Heart left ventricle (tissue), 16 donors: ENCODE measurements around the gene FASN. TPM values are rescaled to one million over a fixed set of nuclear protein-coding genes. Genes with fewer than 3 reads are reported as not detected.
A peak's percentile ranks its signal among the peaks of the same experiment; 100 is the strongest.

ENCODE experiments used
- ATAC-seq, 4 donors: fragments of 200-7000 bp; cut with Tn5 transposase; one replicate each; pipeline ENCODE4 v1.9.1; 2020 to 2022; ENCODE audit warnings: moderate library complexity in 4 of 4, mild to moderate bottlenecking in 3 of 4, moderate number of reproducible peaks in 1 of 4
- DNase-seq, 5 donors: peaks; one replicate each; pipeline ENCODE4 v3.0.0-alpha.2; 2020
- H3K27ac ChIP-seq, 12 donors: fragments of 200-600 bp; sonication (generic) in 4 of 12; one replicate each; pipeline versions ENCODE4 v1.5.0 to v1.8.0; 2016 to 2022; ENCODE audit warnings: mild to moderate bottlenecking in 2 of 12
- H3K27me3 ChIP-seq, 9 donors: fragments of 200-600 bp; sonication (generic) in 2 of 9; one replicate each; pipeline versions ENCODE4 v1.5.1 to v1.8.0; 2016 to 2022; ENCODE audit warnings: mild to moderate bottlenecking in 3 of 9
- H3K36me3 ChIP-seq, 9 donors: fragments of 200-600 bp; sonication (generic) in 2 of 9; one replicate each; pipeline versions ENCODE4 v1.5.0 to v1.8.0; 2018 to 2022; ENCODE audit warnings: mild to moderate bottlenecking in 2 of 9
- H3K4me1 ChIP-seq, 12 donors: fragments of 200-600 bp; sonication (generic) in 4 of 12; one replicate each; pipeline versions ENCODE4 v1.5.0 to v1.8.0; 2016 to 2022; ENCODE audit warnings: mild to moderate bottlenecking in 3 of 12
- H3K4me3 ChIP-seq, 12 donors: fragments of 200-600 bp; sonication (generic) in 4 of 12; one replicate each; pipeline versions ENCODE4 v1.5.0 to v1.8.0; 2017 to 2022; ENCODE audit warnings: mild to moderate bottlenecking in 9 of 12, moderate library complexity in 4 of 12
- H3K9me3 ChIP-seq, 12 donors: fragments of 200-600 bp; sonication (generic) in 4 of 12; one replicate each; pipeline versions ENCODE4 v1.5.0 to v1.8.0; 2016 to 2022; ENCODE audit warnings: mild to moderate bottlenecking in 1 of 12
- POLR2A ChIP-seq, 2 donors: fragments of 450-650 bp; IDR thresholded peaks; one replicate each; pipeline ENCODE4 v1.6.1; 2017; ENCODE audit warnings: antibody characterized with exemption in 2 of 2, mild to moderate bottlenecking in 2 of 2, moderate library complexity in 2 of 2
- WGBS, 4 donors: extraction: QIAGEN DNeasy Blood & Tissue Kit in 2 of 4; methylation state at CpG; one replicate each; pipeline versions ENCODE4 v1.1.5 to v1.1.7; 2013 to 2018; 5-methylcytosine and 5-hydroxymethylcytosine counted together
- intact Hi-C, 10 donors: fragments of 100-400 bp; cut with DNase I; formaldehyde crosslinking; loops; one replicate each; pipeline versions ENCODE4 v1.11.1 to v1.14.2; 2022
- polyA plus RNA-seq, 2 donors: library from polyadenylated mRNA; stranded (reverse); fragments of 200-250 nt; gene quantifications; one replicate each; pipeline ENCODE4 v1.2.3, GENCODE V29; 2013
- total RNA-seq, 9 donors: library from RNA; depleted of rRNA in 2 of 9; stranded (reverse); fragments of >200 nt in 2 of 9; fragmentation: NEBNext Ultra II Directional in 3 of 9; extraction: Animal tissue kit (Norgen Biotek cat#: 25700) in 3 of 9; gene quantifications; one replicate each; pipeline versions ENCODE4 v1.1.0 to v1.2.4, GENCODE V29; 2016 to 2023
- TF ChIP-seq, protein P1 (sequence below), 12 donors: fragments of 200-600 bp; sonication (generic) in 4 of 12; IDR thresholded peaks; one replicate each; pipeline versions ENCODE4 v1.5.0 to v1.8.0; 2018 to 2022; ENCODE audit warnings: antibody characterized with exemption in 12 of 12, mild to moderate bottlenecking in 5 of 12
- donor health status: ischemic (EF 13 %, LVEDD 7.1; RV severe dilation, severe dysfunction).
- donor health status: healthy with polysubstance abuse.
- donor health status: DM: no; HTN: yes; CAD: no.
- donor health status: DM: no; HTN: no; CAD: no.
- donor health status: ischemic (EF 25% LVEDD 6.9; RV normal size, moderate dysfunction).
- donor health status: ischemic (EF 25% LVEDD 5.7; RV mildly dilated, moderate dysfunction).
- donor health status: healthy.
- donor health status: DM: yes; HTN: yes; CAD: no.
- donor health status: ischemic (EF 35%, LVEDD 5.7; RV mildly dilated, moderate dysfunction).
- donor health status: nonischemic (EF 11% LVEDD 7.7; RV severe dilation, severe dysfunction).
- donor health status: DM: yes; HTN: yes; CAD: no.
- donor health status: PGD.
- donor health status: ischemic (EF 29% LVEDD 5.4; RV normal size, mild dysfunction).
- donor health status: nonischemic (EF 23%, LVEDD 6.1; RV moderate dilation, normal function).

FASN gene
- total and polyA plus RNA-seq, 11 donors, result 6.9 to 103 (median 18.9) TPM

DNA sequence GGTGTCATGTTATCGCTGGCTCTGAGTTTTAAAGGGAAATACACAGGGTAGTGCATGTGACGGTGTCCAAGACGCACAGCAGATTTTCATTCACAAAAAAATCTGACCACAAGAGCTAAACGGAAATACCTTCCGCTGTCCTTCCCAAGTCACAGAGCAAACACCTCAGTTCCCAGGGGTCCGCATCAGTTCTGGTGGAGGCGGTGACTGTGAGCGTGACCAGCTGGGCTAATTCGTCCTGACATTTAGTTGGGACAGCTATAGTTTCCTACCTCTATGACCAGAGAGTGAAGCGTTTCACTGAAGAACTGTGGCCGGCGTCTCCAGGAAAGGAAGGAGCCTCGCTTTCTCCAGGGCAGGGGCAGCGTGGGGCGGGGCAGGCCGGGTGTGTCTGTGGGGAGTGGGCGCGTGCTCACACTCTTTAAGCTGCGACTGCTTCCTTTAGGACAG is 10.5 kb upstream of the FASN start:
- no peak for DNase-seq
- H3K27me3 ChIP-seq, result no peaks in the 10 kb centered on the region
- H3K9me3 ChIP-seq, result no peaks in the 10 kb centered on the region
- H3K36me3 ChIP-seq, result peaks cover 0 to 15% (median 0%) of the 10 kb centered on the region in 9 donors
- peaks cover 0 to 29% (median 18%) of the 10 kb centered on the region in 12 donors for H3K4me1 ChIP-seq
- TF ChIP-seq, protein P1, sequence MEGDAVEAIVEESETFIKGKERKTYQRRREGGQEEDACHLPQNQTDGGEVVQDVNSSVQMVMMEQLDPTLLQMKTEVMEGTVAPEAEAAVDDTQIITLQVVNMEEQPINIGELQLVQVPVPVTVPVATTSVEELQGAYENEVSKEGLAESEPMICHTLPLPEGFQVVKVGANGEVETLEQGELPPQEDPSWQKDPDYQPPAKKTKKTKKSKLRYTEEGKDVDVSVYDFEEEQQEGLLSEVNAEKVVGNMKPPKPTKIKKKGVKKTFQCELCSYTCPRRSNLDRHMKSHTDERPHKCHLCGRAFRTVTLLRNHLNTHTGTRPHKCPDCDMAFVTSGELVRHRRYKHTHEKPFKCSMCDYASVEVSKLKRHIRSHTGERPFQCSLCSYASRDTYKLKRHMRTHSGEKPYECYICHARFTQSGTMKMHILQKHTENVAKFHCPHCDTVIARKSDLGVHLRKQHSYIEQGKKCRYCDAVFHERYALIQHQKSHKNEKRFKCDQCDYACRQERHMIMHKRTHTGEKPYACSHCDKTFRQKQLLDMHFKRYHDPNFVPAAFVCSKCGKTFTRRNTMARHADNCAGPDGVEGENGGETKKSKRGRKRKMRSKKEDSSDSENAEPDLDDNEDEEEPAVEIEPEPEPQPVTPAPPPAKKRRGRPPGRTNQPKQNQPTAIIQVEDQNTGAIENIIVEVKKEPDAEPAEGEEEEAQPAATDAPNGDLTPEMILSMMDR (IDR thresholded peaks at IDR 0.05), result no peak
- TF ChIP-seq POLR2A (IDR thresholded peaks at IDR 0.05), result no peak
- no peak overlapping the region for H3K4me3 ChIP-seq
- intact Hi-C loops, result loop anchor here in 1 of 10 donors (10.0 kb wide), 1 partner anchor 74 kb away; the partner anchor contains the start of genes DCXR and RAC3
- ATAC-seq, result no peak
- no peak overlapping the region for H3K27ac ChIP-seq
- WGBS, 4 donors, result 77 to 87% (median 83%) methylated on average over 19 of the region's 19 CpGs

DNA sequence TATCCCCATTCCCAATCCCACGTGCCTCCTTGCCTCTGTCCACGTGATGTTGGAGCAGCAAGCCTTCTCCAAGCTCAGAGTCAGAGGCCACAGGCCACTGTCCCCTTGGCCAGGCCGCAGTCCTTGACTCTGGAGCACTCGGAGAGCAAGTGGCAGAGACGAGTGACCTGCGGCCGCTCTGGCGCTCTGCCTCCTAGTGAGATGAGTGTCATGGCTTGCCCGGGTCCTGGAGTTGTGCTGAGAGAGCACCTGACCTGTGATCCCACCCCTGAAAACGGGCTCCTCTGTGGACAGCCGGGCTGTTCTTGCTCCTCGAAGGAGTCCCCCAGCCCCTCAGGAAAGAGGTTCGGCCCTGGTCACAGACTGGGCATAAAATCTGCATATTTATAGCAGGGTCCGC is 10.0 kb upstream of the FASN start:
- Histone ChIP-seq H3K4me3 (no peak overlapping the region), H3K4me1 (peaks cover 0 to 30% (median 19%) of the 10 kb centered on the region in 12 donors), H3K36me3 (peaks cover 0 to 10% (median 0%) of the 10 kb centered on the region in 9 donors), H3K27me3 (no peaks in the 10 kb centered on the region), H3K27ac (no peak overlapping the region), H3K9me3 (no peaks in the 10 kb centered on the region)
- DNase-seq (no peak), ATAC-seq (no peak)
- TF ChIP-seq, protein P1 (IDR thresholded peaks at IDR 0.05), result no peak
- TF ChIP-seq POLR2A (IDR thresholded peaks at IDR 0.05), result no peak
- 73 to 87% (median 84%) methylated on average over 11 to 14 of the region's 14 CpGs for WGBS, 4 donors
- intact Hi-C loops, result loop anchor here in 1 of 10 donors (10.0 kb wide), 1 partner anchor 73 kb away; the partner anchor contains the start of genes DCXR and RAC3

DNA sequence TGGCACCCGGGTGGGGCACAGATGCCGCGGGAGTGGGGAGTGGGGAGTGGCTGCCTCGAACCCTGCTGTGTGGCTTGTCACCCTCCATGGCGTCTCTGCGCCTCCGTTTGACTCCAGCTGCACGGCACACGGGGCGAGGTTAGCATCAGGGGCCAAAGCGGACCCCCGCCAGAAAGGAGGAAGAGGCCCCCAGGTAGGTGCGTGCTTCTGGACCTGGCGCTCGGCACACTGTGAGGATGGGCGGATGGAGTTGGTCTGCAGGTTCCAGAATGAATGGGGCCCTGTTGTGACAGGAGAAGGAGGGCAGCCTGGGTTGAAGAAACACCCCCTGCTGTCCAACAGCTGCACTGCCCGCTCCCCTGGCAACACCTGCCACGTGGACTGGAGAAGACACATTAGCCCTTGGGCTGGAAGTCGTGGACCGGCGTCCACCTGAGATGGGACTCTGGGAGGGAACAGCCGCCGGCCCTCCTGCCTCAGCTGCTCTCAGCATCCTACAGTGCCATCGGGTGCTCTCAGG is 9.4 kb upstream of the FASN start:
- DNase-seq (peak in 1 of 5 donors; percentile 16), ATAC-seq (no peak)
- no peaks in the 10 kb centered on the region for H3K9me3 ChIP-seq
- no peak overlapping the region for H3K27ac ChIP-seq
- TF ChIP-seq POLR2A (IDR thresholded peaks at IDR 0.05), result no peak
- TF ChIP-seq, protein P1 (IDR thresholded peaks at IDR 0.05), result peak in 2 of 12 donors; percentile 16 to 24
- intact Hi-C loops, result loop anchor here in 1 of 10 donors (10.0 kb wide), 1 partner anchor 73 kb away; the partner anchor contains the start of genes DCXR and RAC3
- peaks cover 0 to 5% (median 0%) of the 10 kb centered on the region in 9 donors for H3K36me3 ChIP-seq
- H3K27me3 ChIP-seq, result no peaks in the 10 kb centered on the region
- H3K4me1 ChIP-seq, result peaks cover 0 to 30% (median 20%) of the 10 kb centered on the region in 12 donors
- WGBS, 4 donors, result 88 to 91% (median 90%) methylated on average over 18 to 24 of the region's 24 CpGs
- H3K4me3 ChIP-seq, result no peak overlapping the region

DNA sequence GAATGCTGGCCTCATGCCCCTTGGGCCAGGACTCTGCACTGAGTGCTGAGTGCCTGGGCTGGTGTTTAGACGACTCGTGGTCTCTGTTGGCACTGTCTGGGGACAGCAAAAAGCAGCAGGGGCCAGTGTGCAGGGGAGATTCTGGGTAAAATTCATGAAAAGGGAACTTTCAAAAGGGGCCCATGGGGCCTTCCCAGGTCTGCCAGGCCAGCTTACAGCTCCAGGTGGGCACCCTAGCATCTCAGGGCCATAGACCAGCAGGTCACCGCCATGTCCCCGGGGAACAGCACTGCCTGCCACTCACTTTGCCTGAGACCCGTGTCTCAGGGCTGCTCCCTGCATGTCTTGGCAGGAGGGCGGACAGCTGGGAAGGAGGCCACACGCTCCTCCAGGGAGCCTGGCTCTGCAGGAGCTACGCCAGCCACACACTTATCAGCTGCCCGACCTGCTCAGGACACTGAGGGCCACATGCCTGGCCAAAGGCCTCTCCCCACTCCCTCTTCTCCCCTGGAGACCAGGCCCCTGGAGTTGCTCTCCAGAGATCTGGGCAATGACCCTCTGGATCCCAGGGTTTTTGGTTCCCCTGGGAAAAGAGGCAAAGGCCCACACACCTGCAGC is 8.8 kb upstream of the FASN start:
- TF ChIP-seq, protein P1 (IDR thresholded peaks at IDR 0.05), result no peak
- TF ChIP-seq POLR2A (IDR thresholded peaks at IDR 0.05), result no peak
- Histone ChIP-seq H3K4me1 (peaks cover 0 to 30% (median 20%) of the 10 kb centered on the region in 12 donors), H3K36me3 (no peaks in the 10 kb centered on the region), H3K9me3 (no peaks in the 10 kb centered on the region), H3K27me3 (no peaks in the 10 kb centered on the region), H3K27ac (peak overlapping the region; percentile 6 to 92 (median 52)), H3K4me3 (peak overlapping the region in 8 of 12 donors; percentile 14 to 54 (median 24))
- DNase-seq (peak in 1 of 5 donors; percentile 57), ATAC-seq (no peak)
- 37 to 57% (median 52%) methylated on average over 4 to 9 of the region's 9 CpGs for WGBS, 4 donors
- intact Hi-C loops, result loop anchor here in 1 of 10 donors (10.0 kb wide), 1 partner anchor 72 kb away; the partner anchor contains the start of genes DCXR and RAC3
